ENCODE data around the gene PAX7.

- no peak for TF ChIP-seq EZH2 (IDR thresholded peaks at IDR 0.05; ENCODE audit: borderline replicate concordance, low read depth, low read length)
- no peak for TF ChIP-seq UBTF (IDR thresholded peaks at IDR 0.05; ENCODE audit: borderline replicate concordance in 1 of 2, low read depth in 2 of 2, low read length in 2 of 2)
- TF ChIP-seq FOS (IDR thresholded peaks at IDR 0.05; ENCODE audit: extremely low read depth, insufficient read length) = no peak
- TF ChIP-seq TRIM24 (IDR thresholded peaks at IDR 0.05) = no peak
- TF ChIP-seq ZBTB33 (CRISPR knock-in tag; IDR thresholded peaks at IDR 0.05) = no peak
- TF ChIP-seq USF2 (CRISPR knock-in tag; IDR thresholded peaks at IDR 0.05) = no peak
- no peak for TF ChIP-seq POLR2A (conservative IDR thresholded peaks at IDR 0.05)
- TF ChIP-seq NRF1 (conservative IDR thresholded peaks at IDR 0.05 in 1 of 2, IDR thresholded peaks at IDR 0.05 in 1 of 2) = no peak
- TF ChIP-seq POLR2AphosphoS2 (IDR thresholded peaks at IDR 0.05; ENCODE audit: low read length) = no peak
- no peak for TF ChIP-seq EP300 (IDR thresholded peaks at IDR 0.05; ENCODE audit: low read length)
- no peak for TF ChIP-seq SP1 (CRISPR knock-in tag; IDR thresholded peaks at IDR 0.05)
- no peak for TF ChIP-seq KLF13 (tag; IDR thresholded peaks at IDR 0.05; ENCODE audit: borderline replicate concordance, low read depth)
- TF ChIP-seq ZNF561 (CRISPR knock-in tag; conservative IDR thresholded peaks at IDR 0.05) = no peak
- TF ChIP-seq ZC3H11A (IDR thresholded peaks at IDR 0.05; ENCODE audit: low read depth, low read length) = no peak
Observed at GRCh38 chr1:18682375-18682774, 51.7 kb downstream of the PAX7 start.
